Measurements from ENCODE around the gene IQCH.

IQCH gene

DNA sequence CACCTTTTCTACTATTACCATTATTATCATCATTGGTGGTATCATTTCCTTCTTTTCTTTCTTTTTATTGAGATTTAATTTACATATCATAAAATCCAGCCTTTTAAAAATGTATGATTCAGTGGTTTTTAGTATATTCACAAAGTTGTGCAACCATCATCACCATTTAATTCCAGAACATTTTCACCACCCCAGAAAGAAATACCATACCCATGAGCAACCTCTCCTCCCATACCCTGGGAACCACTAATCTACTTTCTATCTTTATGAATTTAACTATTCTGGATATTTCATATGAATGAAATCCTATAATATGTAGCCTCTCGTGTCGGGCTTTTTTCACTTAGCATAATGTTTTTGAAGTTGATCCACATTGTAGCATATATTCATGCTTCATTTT, 29.2 kb upstream of the IQCH start:
- DNase-seq (ENCODE audit: low read depth, low spot score), result no peak
- Histone ChIP-seq H3K27ac (ENCODE audit: low read length) (no peak overlapping the region), H3K27me3 (ENCODE audit: control insufficient read depth, insufficient read depth, low read length) (no peaks in the 10 kb centered on the region), H3K4me3 (ENCODE audit: low read length) (no peak overlapping the region), H3K36me3 (ENCODE audit: control insufficient read depth, insufficient read depth, low read length) (no peaks in the 10 kb centered on the region), H3K9me3 (ENCODE audit: control insufficient read depth, insufficient read depth, low read length) (no peaks in the 10 kb centered on the region), H3K4me1 (ENCODE audit: control insufficient read depth, insufficient read depth, low read length) (no peaks in the 10 kb centered on the region; the same call in 1 of the 2 replicates)
- WGBS (ENCODE audit: insufficient coverage, insufficient read length), result no CpG with 5 or more reads among the region's 2 CpGs

DNA sequence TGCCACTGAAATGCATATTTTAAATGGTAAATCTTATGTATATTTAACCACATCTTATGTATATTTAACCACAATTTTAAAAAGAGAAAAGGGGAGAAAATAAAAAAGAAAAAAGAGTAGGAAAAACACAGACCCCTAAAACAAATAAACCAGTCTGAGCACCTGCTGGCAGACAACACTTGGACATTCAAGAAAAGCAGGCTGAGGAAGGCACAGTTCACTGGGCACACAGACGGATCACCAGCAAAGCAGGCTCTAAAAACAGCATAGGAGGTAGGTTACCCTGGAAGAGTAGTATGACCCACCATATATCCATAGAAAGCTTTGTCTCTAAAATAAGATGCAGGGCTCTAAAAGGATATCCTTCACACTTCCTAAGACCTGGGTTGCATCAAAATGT, 27.2 kb upstream of the IQCH start:
- no peak overlapping the region for H3K4me3 ChIP-seq (ENCODE audit: low read length)
- no peak overlapping the region for H3K27ac ChIP-seq (ENCODE audit: low read length)
- no peaks in the 10 kb centered on the region; the same call in 1 of the 2 replicates for H3K4me1 ChIP-seq (ENCODE audit: control insufficient read depth, insufficient read depth, low read length)
- no peaks in the 10 kb centered on the region for H3K27me3 ChIP-seq (ENCODE audit: control insufficient read depth, insufficient read depth, low read length)
- WGBS (ENCODE audit: insufficient coverage, insufficient read length), result no CpG with 5 or more reads among the region's 1 CpG
- no peaks in the 10 kb centered on the region for H3K36me3 ChIP-seq (ENCODE audit: control insufficient read depth, insufficient read depth, low read length)
- no peaks in the 10 kb centered on the region for H3K9me3 ChIP-seq (ENCODE audit: control insufficient read depth, insufficient read depth, low read length)
- DNase-seq (ENCODE audit: low read depth, low spot score), result no peak

DNA sequence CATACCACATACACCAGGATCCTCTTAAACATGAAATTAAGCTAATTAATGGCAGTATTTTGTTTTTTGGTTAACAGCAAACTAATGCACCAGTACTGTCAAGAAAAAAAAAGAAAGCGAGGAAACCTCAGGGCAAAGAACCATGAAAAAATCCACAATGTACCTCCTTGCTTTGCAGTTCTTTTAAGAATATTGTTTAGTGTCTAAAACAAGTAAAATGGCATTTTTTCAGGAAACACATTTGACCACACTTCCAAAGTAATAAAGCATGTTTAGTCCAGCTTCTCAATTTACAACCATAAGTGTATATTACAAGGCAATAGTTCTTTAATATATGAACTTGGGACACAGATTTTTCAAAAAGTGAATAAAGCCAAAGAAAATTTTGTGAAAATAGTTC, 26.7 kb upstream of the IQCH start:
- Histone ChIP-seq H3K36me3 (ENCODE audit: control insufficient read depth, insufficient read depth, low read length) (no peaks in the 10 kb centered on the region), H3K4me3 (ENCODE audit: low read length) (no peak overlapping the region), H3K27me3 (ENCODE audit: control insufficient read depth, insufficient read depth, low read length) (no peaks in the 10 kb centered on the region), H3K4me1 (ENCODE audit: control insufficient read depth, insufficient read depth, low read length) (no peaks in the 10 kb centered on the region), H3K27ac (ENCODE audit: low read length) (no peak overlapping the region), H3K9me3 (ENCODE audit: control insufficient read depth, insufficient read depth, low read length) (no peaks in the 10 kb centered on the region)
- WGBS (ENCODE audit: insufficient coverage, insufficient read length), result no CpG with 5 or more reads among the region's 1 CpG
- no peak for DNase-seq (ENCODE audit: low read depth, low spot score)

DNA sequence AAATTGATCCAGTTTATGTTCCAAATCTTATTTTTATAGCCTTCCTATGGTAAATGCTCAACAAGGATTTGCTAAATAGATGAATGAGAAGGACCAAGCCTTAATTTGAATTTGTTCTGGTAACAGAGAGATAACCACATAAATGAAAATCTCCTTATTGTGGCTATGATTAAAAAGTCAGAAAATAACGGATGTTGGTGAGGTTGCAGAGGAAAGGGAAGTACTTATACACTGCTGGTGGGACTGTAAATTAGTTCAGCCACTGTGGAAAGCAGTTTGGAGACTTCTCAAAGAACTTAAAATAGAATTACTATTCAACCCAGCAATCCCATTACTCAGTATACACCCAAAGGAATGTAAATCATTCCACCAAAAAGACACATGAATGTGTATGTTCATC, 26.3 kb upstream of the IQCH start:
- no peak for DNase-seq (ENCODE audit: low read depth, low spot score)
- no peaks in the 10 kb centered on the region for H3K36me3 ChIP-seq (ENCODE audit: control insufficient read depth, insufficient read depth, low read length)
- no CpG with 5 or more reads among the region's 1 CpG for WGBS (ENCODE audit: insufficient coverage, insufficient read length)
- H3K9me3 ChIP-seq (ENCODE audit: control insufficient read depth, insufficient read depth, low read length), result no peaks in the 10 kb centered on the region
- no peaks in the 10 kb centered on the region for H3K27me3 ChIP-seq (ENCODE audit: control insufficient read depth, insufficient read depth, low read length)
- no peak overlapping the region for H3K4me3 ChIP-seq (ENCODE audit: low read length)
- H3K4me1 ChIP-seq (ENCODE audit: control insufficient read depth, insufficient read depth, low read length), result no peaks in the 10 kb centered on the region
- no peak overlapping the region for H3K27ac ChIP-seq (ENCODE audit: low read length)

GRCh38 chr15:67230504-67230903, 24.1 kb upstream of the IQCH start:
- no peaks in the 10 kb centered on the region for H3K27me3 ChIP-seq (ENCODE audit: control insufficient read depth, insufficient read depth, low read length)
- no peaks in the 10 kb centered on the region for H3K4me1 ChIP-seq (ENCODE audit: control insufficient read depth, insufficient read depth, low read length)
- no peaks in the 10 kb centered on the region for H3K9me3 ChIP-seq (ENCODE audit: control insufficient read depth, insufficient read depth, low read length)
- H3K36me3 ChIP-seq (ENCODE audit: control insufficient read depth, insufficient read depth, low read length), result no peaks in the 10 kb centered on the region
- no peak for DNase-seq (ENCODE audit: low read depth, low spot score)
- no peak overlapping the region for H3K27ac ChIP-seq (ENCODE audit: low read length)
- WGBS (ENCODE audit: insufficient coverage, insufficient read length), result no CpG with 5 or more reads among the region's 2 CpGs
- no peak overlapping the region for H3K4me3 ChIP-seq (ENCODE audit: low read length)

DNA sequence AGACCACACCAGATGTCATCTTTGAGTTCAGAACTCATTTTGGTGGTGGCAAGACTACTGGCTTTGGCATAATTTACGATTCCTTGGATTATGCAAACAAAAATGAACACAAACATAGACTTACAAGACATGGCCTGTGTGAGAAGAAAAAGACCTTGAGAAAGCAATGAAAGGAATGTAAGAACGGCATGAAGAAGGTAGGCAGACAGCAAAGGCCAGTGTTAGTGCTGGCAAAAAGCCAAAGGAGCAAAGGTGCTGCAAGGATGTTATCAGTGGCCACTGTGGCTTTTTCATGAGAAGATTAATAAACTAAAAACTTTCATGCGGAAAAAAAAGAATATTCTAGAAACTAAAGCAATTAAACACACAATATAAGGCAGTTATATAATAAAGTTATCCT, 22.0 kb upstream of the IQCH start:
- no CpG with 5 or more reads among the region's 3 CpGs for WGBS (ENCODE audit: insufficient coverage, insufficient read length)
- Histone ChIP-seq H3K9me3 (ENCODE audit: control insufficient read depth, insufficient read depth, low read length) (no peaks in the 10 kb centered on the region), H3K4me3 (ENCODE audit: low read length) (no peak overlapping the region), H3K27me3 (ENCODE audit: control insufficient read depth, insufficient read depth, low read length) (no peaks in the 10 kb centered on the region), H3K27ac (ENCODE audit: low read length) (no peak overlapping the region), H3K36me3 (ENCODE audit: control insufficient read depth, insufficient read depth, low read length) (no peaks in the 10 kb centered on the region), H3K4me1 (ENCODE audit: control insufficient read depth, insufficient read depth, low read length) (no peaks in the 10 kb centered on the region)
- DNase-seq (ENCODE audit: low read depth, low spot score), result no peak

- H3K36me3 ChIP-seq (ENCODE audit: control insufficient read depth, insufficient read depth, low read length), result no peaks in the 10 kb centered on the region
- WGBS (ENCODE audit: insufficient coverage, insufficient read length), result no CpG with 5 or more reads among the region's 3 CpGs
- H3K4me3 ChIP-seq (ENCODE audit: low read length), result no peak overlapping the region
- H3K9me3 ChIP-seq (ENCODE audit: control insufficient read depth, insufficient read depth, low read length), result no peaks in the 10 kb centered on the region
- H3K27ac ChIP-seq (ENCODE audit: low read length), result no peak overlapping the region
- H3K27me3 ChIP-seq (ENCODE audit: control insufficient read depth, insufficient read depth, low read length), result no peaks in the 10 kb centered on the region
- 0 out of 2 replicates have a peak, but pooled peaks cover 3% of the 10 kb centered on the region for H3K4me1 ChIP-seq (ENCODE audit: control insufficient read depth, insufficient read depth, low read length)
- no peak for DNase-seq (ENCODE audit: low read depth, low spot score)
Observed at GRCh38 chr15:67240235-67241131, 14.1 kb upstream of the IQCH start.

- Histone ChIP-seq H3K9me3 (ENCODE audit: control insufficient read depth, insufficient read depth, low read length) (no peaks in the 10 kb centered on the region), H3K27ac (ENCODE audit: low read length) (no peak overlapping the region), H3K36me3 (ENCODE audit: control insufficient read depth, insufficient read depth, low read length) (no peaks in the 10 kb centered on the region), H3K4me1 (ENCODE audit: control insufficient read depth, insufficient read depth, low read length) (0 out of 2 replicates have a peak, but pooled peaks cover 3% of the 10 kb centered on the region), H3K27me3 (ENCODE audit: control insufficient read depth, insufficient read depth, low read length) (no peaks in the 10 kb centered on the region), H3K4me3 (ENCODE audit: low read length) (no peak overlapping the region)
- no peak for DNase-seq (ENCODE audit: low read depth, low spot score)
- no CpG with 5 or more reads among the region's 4 CpGs for WGBS (ENCODE audit: insufficient coverage, insufficient read length)
Observed at GRCh38 chr15:67241132-67241855, 13.3 kb upstream of the IQCH start.

- Histone ChIP-seq H3K4me1 (ENCODE audit: control insufficient read depth, insufficient read depth, low read length) (0 out of 2 replicates have a peak, but pooled peaks cover 3% of the 10 kb centered on the region), H3K36me3 (ENCODE audit: control insufficient read depth, insufficient read depth, low read length) (no peaks in the 10 kb centered on the region), H3K4me3 (ENCODE audit: low read length) (no peak overlapping the region), H3K27ac (ENCODE audit: low read length) (no peak overlapping the region), H3K9me3 (ENCODE audit: control insufficient read depth, insufficient read depth, low read length) (no peaks in the 10 kb centered on the region), H3K27me3 (ENCODE audit: control insufficient read depth, insufficient read depth, low read length) (no peaks in the 10 kb centered on the region)
- no CpG with 5 or more reads among the region's 3 CpGs for WGBS (ENCODE audit: insufficient coverage, insufficient read length)
- no peak for DNase-seq (ENCODE audit: low read depth, low spot score)
Observed at GRCh38 chr15:67242708-67243111, 11.9 kb upstream of the IQCH start.

DNA sequence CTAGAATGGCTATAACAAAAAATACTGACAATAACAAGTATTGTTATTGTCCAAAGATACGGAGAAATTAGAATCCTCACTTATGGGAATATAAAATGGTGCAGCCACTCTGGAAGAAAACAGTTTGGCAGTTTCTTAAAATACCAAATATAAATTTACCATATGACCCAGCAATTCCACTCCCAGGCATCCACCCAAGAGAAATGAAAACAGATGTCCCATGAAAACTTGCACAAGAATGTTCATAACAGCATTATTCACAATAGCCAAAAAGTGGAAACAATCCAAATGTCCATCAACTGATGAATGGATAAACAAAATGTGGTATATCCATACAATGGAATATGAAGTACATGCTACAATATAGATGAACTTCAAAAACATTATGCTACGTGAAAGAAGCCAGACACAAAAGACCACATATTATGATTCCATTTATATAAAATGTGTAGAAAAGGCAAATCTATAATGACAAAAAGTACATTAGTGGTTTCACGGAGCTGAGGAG, 9.6 kb upstream of the IQCH start:
- DNase-seq (ENCODE audit: low read depth, low spot score), result no peak
- no peaks in the 10 kb centered on the region for H3K9me3 ChIP-seq (ENCODE audit: control insufficient read depth, insufficient read depth, low read length)
- no peak overlapping the region for H3K27ac ChIP-seq (ENCODE audit: low read length)
- 0 out of 2 replicates have a peak, but pooled peaks cover 3% of the 10 kb centered on the region for H3K4me1 ChIP-seq (ENCODE audit: control insufficient read depth, insufficient read depth, low read length)
- WGBS (ENCODE audit: insufficient coverage, insufficient read length), result no CpG with 5 or more reads among the region's 3 CpGs
- H3K27me3 ChIP-seq (ENCODE audit: control insufficient read depth, insufficient read depth, low read length), result no peaks in the 10 kb centered on the region
- H3K4me3 ChIP-seq (ENCODE audit: low read length), result no peak overlapping the region
- H3K36me3 ChIP-seq (ENCODE audit: control insufficient read depth, insufficient read depth, low read length), result no peaks in the 10 kb centered on the region

Measured in iPS DF 6.9 (cell line).